GM21528 (cell line): ENCODE measurements around the gene PKNOX2.

ENCODE experiments used
- ATAC-seq: cut with Tn5 transposase; IDR thresholded peaks from one replicate; pipeline ENCODE4 v1.9.1; 2021; ENCODE audit warnings: mild to moderate bottlenecking, moderate library complexity; ENCODE audit not compliant: unreplicated experiment, low FRiP score

Gene PKNOX2

DNA sequence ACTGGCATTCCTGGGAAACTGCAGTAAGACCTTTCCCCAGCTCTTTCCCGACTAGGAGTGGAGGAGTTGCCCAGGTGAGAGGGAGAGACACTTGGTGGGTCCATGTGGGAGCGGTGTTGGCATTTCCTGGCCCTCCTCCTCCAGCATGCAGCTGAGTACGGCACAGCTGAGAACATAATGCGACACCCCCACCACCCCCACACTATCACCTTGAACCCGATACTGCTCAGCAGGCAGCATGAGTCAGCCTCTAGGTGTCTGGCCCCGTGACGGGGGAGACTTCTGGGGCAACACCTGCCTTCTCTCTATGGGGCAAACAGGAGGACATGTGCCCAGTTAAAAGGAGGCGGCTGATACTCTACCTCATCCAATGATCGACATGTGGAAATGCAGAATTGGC lies 64.4 kb downstream of the PKNOX2 start:
- no peak for ATAC-seq

DNA sequence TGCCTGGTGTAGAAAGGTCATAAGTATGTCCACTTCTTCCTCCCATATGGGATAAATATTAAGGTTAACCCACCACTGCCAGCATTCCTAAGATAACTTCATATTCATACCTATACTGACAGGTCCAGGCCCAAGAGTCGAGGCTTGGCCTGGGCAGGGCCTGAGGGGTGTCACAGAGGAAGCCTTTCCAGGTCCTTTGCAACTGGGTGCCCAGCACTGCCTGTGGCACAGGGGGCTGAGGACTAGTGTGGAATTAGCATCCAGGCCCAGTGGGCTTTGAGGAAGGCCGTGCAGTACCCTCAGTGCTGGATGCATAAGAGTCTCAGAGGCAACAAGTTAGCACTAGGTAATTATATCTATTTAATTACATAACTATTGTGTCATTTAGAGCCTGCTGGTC lies 65.4 kb downstream of the PKNOX2 start:
- ATAC-seq = no peak

DNA sequence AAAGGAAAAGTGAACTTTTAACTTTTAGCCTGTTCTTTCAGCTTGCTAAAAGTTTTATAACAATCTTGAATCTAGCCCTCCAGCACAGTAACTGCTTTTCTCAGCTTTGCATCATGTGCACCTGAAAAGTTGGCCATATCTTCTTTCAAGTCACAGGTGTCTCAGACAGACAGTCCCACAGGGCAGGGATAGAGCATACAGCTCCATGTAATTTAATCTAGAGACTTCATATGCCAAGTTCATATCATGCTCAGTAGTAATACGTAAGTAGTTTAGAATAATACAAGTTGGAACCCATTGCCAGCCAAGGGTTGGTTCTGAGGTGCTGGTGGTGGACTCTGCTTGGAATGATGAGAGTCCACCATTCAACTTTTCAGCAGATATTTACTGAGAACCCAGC lies 68.6 kb downstream of the PKNOX2 start:
- ATAC-seq = no peak

DNA sequence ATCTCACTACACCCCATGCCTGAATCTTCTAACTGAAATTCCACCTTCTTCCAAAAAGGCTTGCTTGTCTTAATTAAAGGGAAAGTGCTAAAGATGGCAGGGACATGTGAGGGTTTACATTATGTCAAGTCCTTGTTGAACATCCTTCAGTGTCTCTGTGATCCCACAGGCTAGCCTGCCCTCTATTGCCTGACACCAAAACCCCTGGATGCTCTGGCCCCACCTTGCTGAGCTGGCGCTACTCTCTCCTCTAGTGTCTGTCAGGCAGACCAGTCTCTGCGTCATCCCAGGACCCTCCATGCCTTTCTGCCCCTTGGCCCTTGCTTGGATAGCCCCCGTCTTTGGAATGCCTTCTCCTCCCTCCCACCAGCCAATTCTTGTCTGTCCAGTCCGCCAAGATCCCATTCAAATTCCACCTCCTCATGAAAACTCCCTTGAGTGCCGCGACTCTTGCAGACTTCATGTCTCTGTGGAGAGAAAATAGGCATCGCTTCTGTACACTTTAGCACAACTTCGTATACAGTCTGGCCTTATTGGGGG lies 69.3 kb downstream of the PKNOX2 start:
- no peak for ATAC-seq

DNA sequence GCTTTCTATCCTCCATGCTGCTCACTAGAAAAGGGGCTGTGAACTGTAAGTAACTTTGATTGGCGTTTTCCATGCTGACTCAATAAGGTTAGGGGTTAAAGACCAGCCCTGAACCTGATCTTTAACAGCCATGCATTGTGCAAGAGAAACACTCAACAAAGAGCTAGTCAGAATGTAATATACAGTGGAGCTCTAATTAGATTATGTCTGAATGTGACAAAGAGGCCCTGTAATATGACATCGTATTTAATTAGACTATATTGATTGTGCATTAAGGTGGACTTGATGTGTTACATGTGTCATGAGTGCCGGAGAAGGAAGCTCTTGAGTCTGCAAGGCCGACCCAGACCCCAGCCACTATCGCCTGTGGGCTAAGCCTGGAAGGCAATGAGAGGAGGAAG lies 70.5 kb downstream of the PKNOX2 start:
- no peak for ATAC-seq

DNA sequence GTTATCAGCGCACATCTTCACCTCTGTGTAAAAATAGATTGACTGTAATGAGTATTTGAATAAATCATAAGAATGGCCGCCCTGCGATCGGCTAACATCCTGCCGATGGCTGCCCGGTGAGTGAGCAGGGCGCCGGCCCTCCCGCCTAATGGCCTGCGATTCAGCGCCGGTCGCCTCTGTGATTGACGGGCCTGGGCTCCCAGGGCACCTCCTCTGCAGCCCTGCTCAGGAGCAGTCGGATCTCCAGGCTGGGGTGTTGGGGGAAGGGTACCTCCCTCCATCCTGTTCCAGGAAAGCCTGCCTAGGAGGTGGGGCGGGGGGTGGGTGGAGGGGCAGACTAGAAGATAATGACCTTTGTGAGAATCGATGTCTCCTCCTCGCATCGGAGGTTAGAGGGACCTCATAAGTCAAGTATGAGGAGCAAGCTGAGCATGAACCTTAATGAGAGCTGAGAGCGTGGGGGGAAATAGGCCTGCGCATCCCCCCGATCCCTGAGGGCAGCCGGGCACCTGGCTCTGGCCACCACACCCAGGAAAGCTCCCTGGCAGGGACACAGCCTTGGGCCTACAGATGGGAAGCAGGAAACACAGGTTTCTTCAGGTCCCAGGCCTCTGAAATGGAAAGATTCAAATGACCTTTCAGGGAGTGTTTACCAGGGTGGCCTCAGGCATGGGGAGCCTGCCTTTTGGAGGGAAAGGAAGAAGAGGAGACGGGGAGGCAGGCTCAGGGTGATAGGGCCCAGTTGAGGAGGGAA lies 71.7 kb downstream of the PKNOX2 start:
- ATAC-seq = no peak

DNA sequence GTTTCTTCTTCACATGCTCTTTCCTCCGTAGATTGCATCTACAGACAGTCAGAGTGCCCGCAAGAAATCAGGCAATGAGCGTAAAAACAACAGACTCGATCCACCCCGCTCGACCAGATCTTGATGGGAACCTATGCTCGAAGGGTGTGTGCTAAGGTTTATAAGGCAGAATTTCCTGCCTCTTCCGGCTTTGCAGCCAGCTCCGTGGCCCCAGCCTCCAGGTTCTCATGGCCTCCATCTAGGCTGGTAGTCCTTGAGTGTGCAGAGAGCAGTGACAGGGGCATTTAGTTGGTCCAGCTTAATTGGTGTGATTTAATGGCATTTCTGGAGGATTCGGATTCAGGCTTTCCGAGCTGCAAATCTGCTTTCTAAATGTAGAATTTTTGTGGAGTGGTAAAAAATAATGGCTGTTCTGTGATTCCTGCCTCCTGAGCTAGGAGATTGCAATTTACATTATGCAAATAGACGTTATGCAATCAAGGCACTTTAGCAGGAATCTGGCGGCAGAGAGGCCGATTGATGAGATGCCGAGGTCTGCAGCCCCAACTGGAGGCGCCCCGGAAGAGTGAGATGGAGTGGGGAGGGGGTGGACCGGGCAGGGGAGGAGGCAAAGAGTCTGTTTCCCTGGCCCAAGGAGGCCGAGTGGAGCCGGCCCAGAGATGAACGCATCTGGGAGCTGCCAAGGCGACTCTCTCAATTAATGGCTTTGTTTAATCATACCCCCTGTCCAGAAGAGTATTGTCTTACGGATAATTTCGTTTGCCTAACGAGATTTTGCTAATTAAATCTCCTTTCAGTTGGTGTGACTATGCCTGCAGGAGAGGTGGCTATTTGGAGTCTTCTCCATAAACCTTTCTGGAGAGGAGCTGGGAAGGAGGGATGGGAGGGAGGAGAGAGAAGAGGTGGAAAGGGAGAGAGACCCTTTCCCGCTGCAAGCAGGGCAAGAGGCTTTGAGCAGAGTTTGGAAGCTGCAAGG lies 75.3 kb downstream of the PKNOX2 start:
- no peak for ATAC-seq

DNA sequence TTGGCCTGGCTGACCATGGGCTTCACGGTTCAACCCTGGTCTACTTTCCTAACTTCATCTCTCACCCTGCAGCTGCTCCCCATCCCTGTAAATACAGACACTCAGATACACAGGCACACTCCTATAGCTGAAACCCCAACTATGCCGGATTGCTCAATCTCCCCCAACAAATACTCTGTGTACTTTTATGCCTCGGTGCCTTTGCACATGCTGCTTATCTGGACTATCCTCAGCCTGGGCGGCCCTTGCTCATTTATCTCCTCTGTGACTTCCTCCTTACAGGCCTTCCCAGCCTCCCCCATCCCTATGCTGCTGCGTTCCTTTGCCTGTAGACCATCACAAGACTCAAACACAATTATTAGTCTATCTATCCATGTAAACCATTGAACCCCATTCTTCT lies 76.6 kb downstream of the PKNOX2 start:
- no peak for ATAC-seq

DNA sequence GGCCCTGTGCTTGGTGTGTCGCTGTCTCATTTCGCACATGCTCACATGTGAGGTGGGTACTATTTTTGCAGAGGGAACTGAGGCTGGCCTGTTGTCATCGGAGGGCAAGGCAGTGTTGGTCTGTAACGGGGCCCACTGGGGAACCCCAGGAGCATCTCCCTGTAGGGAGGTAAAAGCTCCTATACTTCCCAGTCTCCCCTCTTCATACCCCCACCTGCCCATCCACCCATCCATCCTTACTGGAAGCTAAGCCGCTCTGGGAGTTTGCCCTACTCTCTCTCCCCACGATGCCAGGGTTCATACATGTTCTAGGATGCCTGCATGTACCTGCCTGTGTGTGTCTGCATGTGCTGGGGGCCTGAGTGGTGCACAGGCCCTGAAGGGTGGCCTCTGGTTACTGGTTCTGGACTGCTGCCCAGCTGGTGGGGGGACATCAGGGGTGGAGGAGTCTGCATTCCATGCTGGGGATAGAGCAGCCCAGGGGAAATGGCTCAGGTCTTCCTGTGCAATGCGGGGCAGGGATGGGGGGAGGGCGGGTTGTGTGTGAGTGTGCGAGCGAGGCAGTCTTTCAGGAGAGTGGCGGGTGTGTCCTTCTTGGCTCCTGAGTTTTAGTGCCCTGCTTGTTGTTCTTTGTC lies 77.7 kb downstream of the PKNOX2 start:
- no peak for ATAC-seq

DNA sequence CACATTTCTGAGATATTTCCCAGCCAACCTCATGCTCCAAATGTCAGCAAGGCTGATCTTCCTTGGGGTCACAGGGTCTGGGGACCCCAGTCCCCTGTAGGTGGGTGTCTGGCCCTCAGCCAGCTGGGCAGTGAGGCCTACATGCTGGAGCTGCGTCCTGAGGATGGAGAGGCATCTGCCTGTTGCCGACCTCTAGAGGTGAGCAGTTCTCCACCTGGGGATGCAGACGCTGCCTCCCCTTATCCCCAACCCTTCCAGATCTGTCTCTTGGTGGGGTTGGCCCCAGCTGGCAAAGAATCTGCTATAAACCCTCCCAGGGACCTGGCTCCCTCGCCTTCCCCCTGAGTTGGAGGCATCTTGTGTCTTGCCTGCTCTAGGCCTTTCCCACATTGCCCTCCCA lies 79.6 kb downstream of the PKNOX2 start:
- ATAC-seq = no peak

DNA sequence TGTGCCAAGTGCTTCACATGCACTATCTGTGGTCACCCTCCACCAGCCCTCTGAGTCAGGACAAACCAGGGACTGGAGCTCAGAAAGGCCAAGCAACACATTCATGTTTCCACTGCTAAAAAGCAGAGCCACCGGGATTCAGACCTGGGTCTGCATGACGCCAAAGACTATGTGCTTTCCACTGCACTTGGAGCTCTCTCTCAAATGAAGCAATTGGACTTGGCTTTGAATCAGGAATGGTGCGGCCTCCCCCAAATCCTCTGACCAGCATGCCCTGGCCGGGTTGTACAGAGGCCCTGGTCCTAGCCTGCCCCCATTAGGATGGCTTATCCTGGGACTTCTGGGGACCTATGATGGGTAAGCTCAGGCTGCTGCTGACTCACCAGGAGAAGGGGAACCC lies 80.7 kb downstream of the PKNOX2 start:
- ATAC-seq = no peak

DNA sequence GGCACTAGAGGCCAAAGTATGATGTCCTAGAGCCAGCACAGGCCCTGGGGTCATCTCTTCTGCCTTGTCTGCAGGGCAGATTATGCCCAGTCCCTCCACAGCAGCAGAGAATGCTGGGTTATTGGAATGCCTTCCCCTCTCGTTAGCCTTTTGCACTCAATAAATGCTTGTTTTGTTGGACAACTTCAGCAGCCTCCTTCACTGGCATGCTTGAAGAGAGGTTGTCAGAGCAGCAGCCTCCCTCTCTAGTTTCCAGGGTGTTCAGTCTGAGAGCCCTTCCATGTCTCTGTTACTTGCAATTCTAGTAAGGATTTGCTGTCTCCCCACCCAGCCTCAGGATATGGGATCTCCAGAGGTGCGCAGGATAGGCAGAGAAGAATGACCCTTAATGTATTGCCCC lies 82.9 kb downstream of the PKNOX2 start:
- no peak for ATAC-seq

DNA sequence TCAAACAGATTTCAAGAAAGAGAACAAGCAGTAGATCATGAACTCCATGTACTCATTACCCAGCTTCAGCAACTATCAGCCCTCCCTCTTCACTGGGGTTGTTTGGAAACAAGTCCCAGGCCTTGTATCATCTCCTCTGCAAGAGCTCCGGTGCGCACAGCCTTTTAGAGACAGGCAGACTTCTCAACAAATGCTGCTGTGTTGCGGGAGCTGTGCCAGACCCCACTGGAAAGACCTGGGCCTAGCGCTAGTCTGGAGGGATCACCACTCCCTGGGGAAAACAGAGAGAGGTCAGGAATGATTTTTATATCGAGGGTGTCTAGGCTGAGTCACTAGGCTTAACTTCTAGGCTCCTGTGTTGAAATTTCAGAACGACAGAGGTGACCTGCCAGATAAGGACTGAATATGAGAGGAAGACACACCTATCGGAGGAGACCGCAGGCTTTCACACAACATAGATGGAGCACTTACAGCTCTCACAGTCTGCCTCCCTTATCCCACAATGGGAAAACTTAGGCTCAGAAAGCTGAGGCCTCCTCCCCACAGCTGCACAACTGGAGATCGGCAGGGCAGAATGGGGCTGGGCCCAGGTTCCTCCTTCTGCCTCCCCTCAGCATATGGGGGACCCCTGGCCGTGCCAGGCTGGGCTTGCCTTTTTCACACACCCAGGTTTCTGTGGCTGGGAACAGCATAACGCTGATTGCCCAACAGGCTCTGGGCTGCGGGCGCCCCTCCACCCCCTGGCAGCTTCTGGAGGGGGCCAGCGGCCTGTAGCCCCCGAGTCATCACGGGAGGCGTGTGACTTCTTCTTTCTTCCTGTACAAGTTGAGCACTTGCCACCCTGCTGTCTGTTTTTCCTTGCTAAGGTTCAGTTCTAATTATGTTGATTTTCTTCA lies 86.0 kb downstream of the PKNOX2 start:
- ATAC-seq = no peak

DNA sequence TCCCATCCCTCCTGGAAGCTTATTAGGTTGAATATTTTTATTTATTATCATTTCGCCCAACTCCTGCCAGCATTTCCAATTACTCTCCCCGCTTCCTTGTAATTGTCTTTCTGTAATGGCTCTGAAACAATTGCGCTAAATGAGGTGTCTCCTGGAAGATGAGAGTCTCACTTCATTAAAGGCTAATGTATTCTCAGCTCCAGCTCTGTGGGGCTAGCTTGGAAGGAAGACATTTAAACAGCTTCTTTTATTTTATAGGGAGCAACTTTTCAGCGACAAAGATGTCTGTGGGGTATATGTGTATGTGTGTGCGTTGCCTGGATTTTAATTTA lies 86.6 kb downstream of the PKNOX2 start:
- no peak for ATAC-seq

DNA sequence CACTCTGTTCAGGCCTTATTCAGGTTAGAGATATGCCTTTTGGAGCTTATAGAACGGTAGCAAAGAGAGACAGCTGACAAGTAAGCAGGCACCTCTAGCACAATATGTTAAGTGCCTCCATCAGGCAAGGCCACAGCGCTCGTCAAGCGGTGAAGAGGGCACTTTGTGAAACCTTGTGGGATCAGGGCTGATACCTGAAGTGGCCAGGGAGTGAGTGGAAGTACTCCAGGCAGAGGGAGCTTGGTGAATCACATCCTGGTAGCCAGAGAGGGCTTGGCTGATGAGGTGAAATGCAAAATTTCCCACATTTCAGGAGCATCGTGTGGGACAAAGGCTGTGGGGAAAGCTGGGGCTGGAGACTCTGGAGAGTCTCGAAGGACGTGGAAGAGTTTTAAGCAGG lies 87.4 kb downstream of the PKNOX2 start:
- ATAC-seq = no peak

DNA sequence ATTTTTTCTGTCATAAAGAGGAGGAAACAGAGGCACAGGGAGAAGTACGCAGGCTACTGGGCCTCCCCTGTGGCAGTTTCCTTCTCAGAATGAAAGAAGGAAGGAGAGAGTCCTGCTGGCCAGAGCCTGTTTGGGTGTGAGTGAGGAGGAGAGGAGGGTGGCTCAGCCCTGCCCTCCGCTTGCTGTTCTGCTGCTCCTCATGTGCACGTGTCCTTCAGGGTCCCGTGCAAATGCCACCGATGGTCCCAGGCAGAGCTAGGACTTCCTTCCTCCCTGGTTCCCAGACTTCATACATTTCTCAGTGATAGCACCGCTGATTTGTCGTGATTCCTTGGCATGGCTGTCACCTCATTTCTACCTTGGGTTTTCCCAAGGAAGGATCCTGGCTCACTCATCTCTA lies 88.7 kb downstream of the PKNOX2 start:
- ATAC-seq = no peak

DNA sequence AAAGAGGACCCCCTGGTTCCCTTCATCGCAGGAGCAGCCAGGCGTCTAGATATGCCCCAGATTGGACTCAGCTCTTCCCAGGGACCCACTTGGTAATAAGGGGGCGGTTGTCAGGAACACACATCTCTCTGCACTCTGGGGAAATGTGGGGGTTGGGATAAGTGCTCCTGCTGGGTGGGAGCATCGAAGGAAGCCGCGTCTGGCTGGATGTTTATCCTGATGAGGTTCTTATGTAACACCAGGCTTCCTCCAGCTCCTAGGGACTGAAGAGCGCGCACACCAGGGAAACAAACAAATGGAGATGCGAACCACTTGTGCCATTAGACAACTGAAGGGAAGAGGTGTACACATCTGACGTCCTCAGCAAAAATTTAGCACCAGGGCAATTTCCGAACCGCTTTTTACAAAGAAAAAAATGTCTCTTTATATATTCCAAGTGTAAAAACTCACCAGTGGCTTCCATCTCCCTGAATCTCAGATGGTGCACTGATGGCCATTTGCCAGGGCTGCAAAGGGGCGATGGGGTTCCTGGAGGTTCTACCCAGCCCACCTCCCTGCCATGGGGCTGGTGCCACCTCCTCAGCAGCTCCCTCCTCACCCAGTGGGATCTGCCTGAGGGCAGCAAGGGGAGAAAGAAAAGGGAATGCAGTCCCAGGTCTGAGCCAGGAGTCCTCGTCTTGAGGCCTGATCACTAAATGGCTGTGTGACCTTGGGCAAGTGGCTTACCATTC lies 89.4 kb downstream of the PKNOX2 start:
- ATAC-seq = no peak

DNA sequence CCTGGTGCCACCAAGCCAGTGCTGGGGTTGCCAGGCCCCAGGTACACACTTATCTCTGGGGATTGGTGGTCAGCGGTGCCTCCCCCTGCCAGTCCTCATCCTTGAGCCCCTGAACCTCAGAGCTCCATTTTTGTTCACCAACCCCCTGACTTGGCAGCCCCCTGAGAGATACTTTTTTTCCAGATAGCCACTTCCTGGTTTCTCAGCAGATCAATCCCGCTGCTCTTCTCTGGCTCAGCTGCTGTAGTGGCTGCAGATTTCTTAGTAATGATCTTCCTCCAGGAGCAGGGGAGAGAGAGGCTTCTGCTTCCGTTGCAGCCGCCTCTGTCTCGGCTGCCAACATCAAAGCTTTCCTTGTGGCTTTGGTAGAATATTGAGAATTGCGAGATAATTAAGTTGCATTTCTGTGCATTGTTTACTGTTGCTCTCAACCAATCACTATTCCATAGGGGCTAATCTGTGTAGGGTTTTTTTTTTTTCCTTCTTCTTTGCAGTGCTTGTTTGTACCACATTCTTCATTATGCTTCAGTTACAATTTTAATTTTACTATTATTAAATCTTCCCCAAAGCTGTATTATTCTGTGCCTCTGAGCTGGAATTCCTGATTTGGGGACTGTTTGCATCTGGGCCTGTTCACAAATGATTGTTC lies 92.1 kb downstream of the PKNOX2 start:
- ATAC-seq = no peak

DNA sequence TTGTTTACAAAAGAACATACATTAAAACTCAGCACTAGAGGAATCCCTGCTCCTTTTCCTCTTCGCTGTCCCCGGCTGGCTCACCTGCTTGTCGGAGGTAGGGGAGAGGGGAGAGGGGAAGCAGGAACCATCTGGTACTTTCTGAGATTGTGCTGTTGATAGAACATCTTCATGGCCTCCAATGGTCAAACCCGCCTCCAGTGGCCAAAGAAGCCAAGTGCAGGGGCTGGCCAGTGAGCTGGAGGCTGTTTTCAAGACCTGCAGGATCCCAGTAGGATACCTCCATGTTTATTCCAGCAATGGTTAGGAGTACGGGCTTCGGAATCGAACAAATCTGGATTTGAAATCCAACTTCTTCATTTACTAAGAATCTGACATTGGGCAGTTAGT lies 92.6 kb downstream of the PKNOX2 start:
- no peak for ATAC-seq
